GM12892 (cell line): ENCODE measurements around the gene PCSK7.

Source experiments
- POLR2A ChIP-seq: IDR thresholded peaks from 2 replicates; pipeline ENCODE4 v1.6.1; 2011; ENCODE audit warnings: low read depth, low read length, control low read depth
- POLR2AphosphoS5 ChIP-seq: IDR thresholded peaks from 2 replicates; pipeline ENCODE4 v1.6.1; 2011; ENCODE audit warnings: low read depth, low read length, control low read depth

GRCh38 chr11:117219995-117220394 is 11.9 kb downstream of the PCSK7 start:
- TF ChIP-seq POLR2AphosphoS5 (no peak), POLR2A (no peak)
